IMR-90 (cell line): ENCODE results near the gene RNFT1. TPM values are rescaled to one million over a fixed set of nuclear protein-coding genes. Genes with fewer than 3 reads are reported as not detected.

Experiments used
- ATAC-seq: fragments of 200-7000 bp; cut with Tn5 transposase; 2 replicates; pipeline ENCODE4 v1.9.1; 2020; ENCODE audit warnings: low read depth, mild to moderate bottlenecking, moderate library complexity
- BruUV-seq: library from RNA; stranded (reverse); fragments of 400-500 nt; replicated peaks from 2 replicates; lab custom pipeline; 2021; lab: Mats Ljungman, UMichigan
- CTCF ChIA-PET: fragments of 300-600 bp; formaldehyde crosslinking; extraction: SDS; loops from one replicate; lab custom pipeline; 2021; ENCODE audit warnings: antibody characterized with exemption; lab: Yijun Ruan, JAX
- POLR2A ChIA-PET: fragments of 300-600 bp; sonication (Branson Sonifier 250); formaldehyde crosslinking; loops from one replicate; lab custom pipeline; 2022; ENCODE audit warnings: antibody characterized with exemption; ENCODE audit not compliant: unreplicated experiment; lab: Charles Lee
- DNase-seq: peaks from one replicate; pipeline ENCODE4 v3.0.0; 2013
- H2AFZ ChIP-seq: replicated peaks from 2 replicates; pipeline ENCODE3; 2013; ENCODE audit warnings: low read length, mild to moderate bottlenecking; ENCODE audit not compliant: poor library complexity
- H2AK5ac ChIP-seq: 2 replicates; pipeline ENCODE4 v1.6.1; 2013; ENCODE audit warnings: low read depth, low read length, inconsistent platforms
- H2AK9ac ChIP-seq: replicated peaks from 2 replicates; pipeline ENCODE3; 2013; ENCODE audit warnings: mild to moderate bottlenecking, low read depth, low read length, moderate library complexity; ENCODE audit not compliant: poor library complexity
- H2BK120ac ChIP-seq: 2 replicates; pipeline ENCODE4 v1.6.1; 2013; ENCODE audit warnings: low read depth, low read length, inconsistent platforms
- H2BK15ac ChIP-seq: 3 replicates; pipeline ENCODE4 v1.6.1; 2013; ENCODE audit warnings: low read depth, low read length, inconsistent platforms
- H2BK20ac ChIP-seq: 2 replicates; pipeline ENCODE4 v1.6.1; 2013; ENCODE audit warnings: low read depth, mild to moderate bottlenecking, inconsistent platforms, low read length, moderate library complexity
- H2BK5ac ChIP-seq: 2 replicates; pipeline ENCODE4 v1.6.1; 2013; ENCODE audit warnings: mild to moderate bottlenecking, low read depth, low read length, inconsistent platforms; ENCODE audit not compliant: poor library complexity, severe bottlenecking
- H3K14ac ChIP-seq: replicated peaks from 2 replicates; pipeline ENCODE4 v1.6.1; 2013; ENCODE audit warnings: low read depth, low read length, inconsistent platforms
- H3K18ac ChIP-seq: 2 replicates; pipeline ENCODE4 v1.6.1; 2013; ENCODE audit warnings: low read depth, low read length, control low read depth
- H3K23ac ChIP-seq: 2 replicates; pipeline ENCODE4 v1.6.1; 2013; ENCODE audit warnings: low read depth, low read length, inconsistent platforms
- H3K27ac ChIP-seq: 2 replicates; pipeline ENCODE4 v1.5.1; 2013; ENCODE audit warnings: mild to moderate bottlenecking, control low read depth, low read length; ENCODE audit not compliant: insufficient read depth
- H3K27me3 ChIP-seq: 2 replicates; pipeline ENCODE4 v1.6.1; 2013; ENCODE audit warnings: low read length; ENCODE audit not compliant: control insufficient read depth, insufficient read depth
- H3K36me3 ChIP-seq: 2 replicates; pipeline ENCODE4 v1.6.1; 2013; ENCODE audit warnings: low read length, mixed read lengths; ENCODE audit not compliant: control insufficient read depth, insufficient read depth
- H3K4ac ChIP-seq: 2 replicates; pipeline ENCODE4 v1.6.1; 2013; ENCODE audit warnings: low read depth, low read length, inconsistent platforms
- H3K4me1 ChIP-seq: 2 replicates; pipeline ENCODE4 v1.6.1; 2013; ENCODE audit warnings: low read length, mixed read lengths; ENCODE audit not compliant: control insufficient read depth, insufficient read depth
- H3K4me2 ChIP-seq: 2 replicates; pipeline ENCODE4 v1.6.1; 2013; ENCODE audit warnings: low read depth, mild to moderate bottlenecking, control low read depth, low read length, moderate library complexity
- H3K4me3 ChIP-seq: 2 replicates; pipeline ENCODE4 v1.5.1; 2013; ENCODE audit warnings: low read depth, mild to moderate bottlenecking, control low read depth, low read length, moderate library complexity; ENCODE audit not compliant: insufficient read depth
- H3K56ac ChIP-seq: 2 replicates; pipeline ENCODE4 v1.6.1; 2013; ENCODE audit warnings: low read length, inconsistent platforms; ENCODE audit not compliant: insufficient read depth; ENCODE audit errors: extremely low read depth
- H3K79me1 ChIP-seq, 2 experiments: 2 replicates each; pipeline ENCODE4 v1.6.1; 2013; ENCODE audit warnings: low read length in 2 of 2, inconsistent platforms in 1 of 2, low read depth in 1 of 2
- H3K9ac ChIP-seq: 2 replicates; pipeline ENCODE4 v1.6.1; 2013; ENCODE audit warnings: low read depth, low read length, control low read depth
- H3K9me1 ChIP-seq: 2 replicates; pipeline ENCODE4 v1.6.1; 2013; ENCODE audit warnings: low read length, inconsistent platforms; ENCODE audit not compliant: insufficient read depth
- H3K9me3 ChIP-seq: 2 replicates; pipeline ENCODE4 v1.6.1; 2013; ENCODE audit warnings: low read length; ENCODE audit not compliant: control insufficient read depth, insufficient read depth
- H4K20me1 ChIP-seq: 2 replicates; pipeline ENCODE4 v1.6.1; 2013; ENCODE audit warnings: low read length, inconsistent platforms; ENCODE audit not compliant: insufficient read depth
- H4K5ac ChIP-seq: 2 replicates; pipeline ENCODE4 v1.6.1; 2013; ENCODE audit warnings: mild to moderate bottlenecking, low read depth, low read length, control low read depth
- H4K8ac ChIP-seq, 2 experiments: 2 replicates each; pipeline ENCODE4 v1.6.1; 2013; ENCODE audit warnings: low read depth in 2 of 2, low read length in 2 of 2, control low read depth in 1 of 2, inconsistent platforms in 1 of 2
- H4K91ac ChIP-seq: 2 replicates; pipeline ENCODE4 v1.6.1; 2013; ENCODE audit warnings: low read depth, low read length, inconsistent platforms; ENCODE audit not compliant: insufficient read depth
- CTCF ChIP-seq: conservative IDR thresholded peaks from 2 replicates; pipeline ENCODE4 v1.5.1; 2012; ENCODE audit warnings: mild to moderate bottlenecking, low read depth, low read length, improper control_type of control experiment
- FOS ChIP-seq: fragments of 150-350 bp; IDR thresholded peaks from 2 replicates; pipeline ENCODE4 v1.6.1; 2016; ENCODE audit warnings: low read depth, low read length
- MXI1 ChIP-seq: IDR thresholded peaks from 2 replicates; pipeline ENCODE4 v1.6.1; 2012; ENCODE audit warnings: low read depth, mild to moderate bottlenecking, low read length, moderate library complexity, borderline replicate concordance
- NFE2L2 ChIP-seq: fragments of 150-350 bp; IDR thresholded peaks from 2 replicates; pipeline ENCODE4 v1.6.1; 2016; ENCODE audit warnings: low read depth, mild to moderate bottlenecking, low read length
- RAD21 ChIP-seq: IDR thresholded peaks from 2 replicates; pipeline ENCODE4 v1.6.1; 2012; ENCODE audit warnings: low read length, improper control_type of control experiment
- SMC3 ChIP-seq: fragments of 150-350 bp; IDR thresholded peaks from 2 replicates; pipeline ENCODE4 v1.6.1; 2016; ENCODE audit warnings: low read depth, mild to moderate bottlenecking, antibody characterized with exemption, low read length, moderate library complexity
- WGBS, 2 experiments: methylation state at CpG; one replicate each; pipeline versions ENCODE4 v1.1.5 to v1.1.7; 2013; ENCODE audit warnings: missing lambda C conversion rate in 2 of 2; ENCODE audit not compliant: insufficient read length in 1 of 2; ENCODE audit errors: extremely low coverage in 2 of 2; 5-methylcytosine and 5-hydroxymethylcytosine counted together
- dilution Hi-C: fragments of 300-500 bp; cut with HindIII; formaldehyde crosslinking; loops from one replicate; pipeline ENCODE4 v1.14.3; 2018; ENCODE audit warnings: low sequenced_read_pairs; ENCODE audit not compliant: unreplicated experiment
- in situ Hi-C: fragments of 300-500 bp; cut with MboI; formaldehyde crosslinking; loops from 3 replicates; pipeline ENCODE4 v1.14.3; 2019; ENCODE audit warnings: low sequenced_read_pairs, inconsistent platforms, mixed read lengths
- intact Hi-C: fragments of 100-400 bp; cut with micrococcal nuclease; formaldehyde crosslinking; loops from 2 replicates; pipeline ENCODE4 v1.10.0; 2022
- polyA plus RNA-seq, 3 experiments: library from polyadenylated mRNA; depleted of rRNA; stranded (reverse); fragments of >200 nt; gene quantifications; 2 replicates each; pipeline ENCODE4 v1.2.3, GENCODE V29; 2012; ENCODE audit warnings: low replicate concordance in 1 of 3
- total RNA-seq: library from RNA; depleted of rRNA; stranded (reverse); fragments of >200 nt; gene quantifications from 2 replicates; pipeline ENCODE4 v1.2.3, GENCODE V29; 2012

Gene RNFT1
- total and polyA plus RNA-seq, 2 of the 4 experiments (the other 2 are of a cell fraction) = 15.7 to 22.2 TPM

GRCh38 chr17:59914274-59914854, 50.2 kb downstream of the RNFT1 start:
- H3K56ac ChIP-seq = no peak overlapping the region
- peaks cover 6 to 19% of the 10 kb centered on the region in 2 experiments; a peak in 3 of 4 replicates for H3K79me1 ChIP-seq
- H3K14ac ChIP-seq = no peak overlapping the region
- no peak overlapping the region for H3K4ac ChIP-seq
- H3K23ac ChIP-seq = no peak overlapping the region
- H3K4me2 ChIP-seq = no peak overlapping the region
- no peak for TF ChIP-seq FOS
- TF ChIP-seq SMC3 = peak; percentile 66
- no peak for TF ChIP-seq NFE2L2
- no peak for TF ChIP-seq MXI1
- peak; percentile 64 for TF ChIP-seq CTCF
- peak; percentile 55 for TF ChIP-seq RAD21
- no peak overlapping the region for H2BK5ac ChIP-seq
- no peak overlapping the region for H3K4me3 ChIP-seq
- no CpG with 5 or more reads among the region's 1 CpG for WGBS, 2 experiments
- H3K4me1 ChIP-seq = no peaks in the 10 kb centered on the region
- intact Hi-C loops = loop anchor here (10.0 kb wide), 1 partner anchor 120 kb away; no protein-coding TSS in a partner anchor
- CTCF ChIA-PET = interaction anchor here (0.6 to 1.3 kb wide), 7 partner anchors 22 to 215 kb away, joined by 3 to 14 read pairs (median 4); no protein-coding TSS in a partner anchor
- no peak overlapping the region for H3K18ac ChIP-seq
- no peak overlapping the region for H4K5ac ChIP-seq
- ATAC-seq = peak; percentile 81
- no peaks in the 10 kb centered on the region for H3K9me3 ChIP-seq
- no peak overlapping the region for H2BK20ac ChIP-seq
- no peak overlapping the region for H4K91ac ChIP-seq
- BruUV-seq = no TSS peak
- peaks cover 29% of the 10 kb centered on the region for H3K36me3 ChIP-seq
- in situ Hi-C loops = loop anchor here (10.0 kb wide), 1 partner anchor 120 kb away; no protein-coding TSS in a partner anchor
- no peak overlapping the region for H2AK9ac ChIP-seq
- H3K9ac ChIP-seq = no peak overlapping the region
- peak; percentile 60 for DNase-seq
- dilution Hi-C loops = no loop called here
- H3K9me1 ChIP-seq = no peaks in the 10 kb centered on the region
- no peak overlapping the region for H2BK15ac ChIP-seq
- no peaks in the 10 kb centered on the region for H3K27me3 ChIP-seq
- POLR2A ChIA-PET = no interaction called here
- no peaks in the 10 kb centered on the region for H4K20me1 ChIP-seq
- H4K8ac ChIP-seq = no peak overlapping the region
- H2AK5ac ChIP-seq = no peak overlapping the region
- no peak overlapping the region for H3K27ac ChIP-seq
- H2BK120ac ChIP-seq = no peak overlapping the region
- no peak overlapping the region for H2AFZ ChIP-seq
